Stomach (tissue), 9 donors: ENCODE data around the gene TPT1. TPM values are rescaled to one million over a fixed set of nuclear protein-coding genes. Genes with fewer than 3 reads are reported as not detected.
A peak's percentile ranks its signal among the peaks of the same experiment; 100 is the strongest.
"Not testable (repeated sequence)": the region's sequence is repeated elsewhere in the genome, so short reads cannot be mapped to it uniquely, and the experiment has no call there.

Experiments used
- DNase-seq, 2 donors: peaks; one replicate each; pipeline versions ENCODE4 v3.0.0 to v3.0.0-alpha.2; 2013 to 2019
- H3K27ac ChIP-seq, 5 donors: fragments of 200-600 bp in 4 of 5; sonication (generic) in 4 of 5; one replicate each; pipeline ENCODE4 v1.5.1; 2013 to 2019; ENCODE audit warnings: mild to moderate bottlenecking in 1 of 5, moderate library complexity in 1 of 5
- H3K27me3 ChIP-seq, 3 donors: fragments of 200-600 bp; sonication (generic); one replicate each; pipeline ENCODE4 v1.5.1; 2017 to 2019; ENCODE audit warnings: mixed run types in 1 of 3
- H3K36me3 ChIP-seq, 4 donors: fragments of 200-600 bp; sonication (generic); 1 replicate in 3 of 4; 2 replicates in 1 of 4; pipeline ENCODE4 v1.5.1; 2016 to 2019
- H3K4me1 ChIP-seq, 4 donors: fragments of 200-600 bp; sonication (generic); one replicate each; pipeline ENCODE4 v1.5.1; 2016 to 2019
- H3K4me3 ChIP-seq, 4 donors: fragments of 200-600 bp; sonication (generic) in 3 of 4; one replicate each; pipeline ENCODE4 v1.5.1; 2016 to 2019; ENCODE audit warnings: mild to moderate bottlenecking in 1 of 4
- H3K9me3 ChIP-seq, 4 donors: fragments of 200-600 bp; sonication (generic); one replicate each; pipeline ENCODE4 v1.5.1; 2016 to 2019
- CTCF ChIP-seq, 7 experiments: fragments of 450-650 bp in 4 of 7; fragments of 200-600 bp in 3 of 7; sonication (generic) in 3 of 7; IDR thresholded peaks; one replicate each; pipeline ENCODE4 v1.5.1; 2016 to 2019; ENCODE audit warnings: antibody characterized with exemption in 7 of 7, control low read depth in 2 of 7, mild to moderate bottlenecking in 1 of 7
- EP300 ChIP-seq: sonication (generic); formaldehyde crosslinking; IDR thresholded peaks from one replicate; pipeline ENCODE4 v1.6.1; 2017; ENCODE audit warnings: antibody characterized with exemption
- POLR2A ChIP-seq, 4 donors: fragments of 450-650 bp; IDR thresholded peaks; one replicate each; pipeline ENCODE4 v1.6.1; 2016; ENCODE audit warnings: antibody characterized with exemption in 4 of 4, control low read depth in 2 of 4, mild to moderate bottlenecking in 1 of 4, moderate library complexity in 1 of 4
- POLR2AphosphoS5 ChIP-seq, 3 donors: sonication (generic); formaldehyde crosslinking; IDR thresholded peaks; one replicate each; pipeline ENCODE4 v1.6.1; 2016; ENCODE audit warnings: antibody characterized with exemption in 3 of 3
- WGBS, 5 donors: extraction: QIAGEN DNeasy Blood & Tissue Kit in 3 of 5; methylation state at CpG; one replicate each; pipeline versions ENCODE4 v1.1.5 to v1.1.7; 2013 to 2018; 5-methylcytosine and 5-hydroxymethylcytosine counted together
- intact Hi-C: fragments of 100-400 bp; cut with DNase I; formaldehyde crosslinking; loops from one replicate; pipeline ENCODE4 v1.15.1; 2023; ENCODE audit warnings: low total_unique reads
- polyA plus RNA-seq, 3 donors: library from polyadenylated mRNA; stranded (reverse); fragments of 200-250 nt; gene quantifications; one replicate each; pipeline ENCODE4 v1.2.3, GENCODE V29; 2013
- total RNA-seq, 5 donors: library from RNA; depleted of rRNA; stranded (reverse); fragments of >200 nt; gene quantifications; one replicate each; pipeline versions ENCODE4 v1.1.0 to v1.2.3, GENCODE V29; 2014 to 2016
- donor health status: healthy with polysubstance abuse.
- donor health status: Bipolar disorder and iron deficiency.
- donor health status: healthy.

The TPT1 gene
- total and polyA plus RNA-seq, 8 donors: 1,648 to 11,714 (median 3,934) TPM

- H3K4me1 ChIP-seq: peaks cover 0 to 6% (median 5%) of the 10 kb centered on the region in 4 donors
- DNase-seq: no peak
- no peak overlapping the region for H3K27ac ChIP-seq
- TF ChIP-seq POLR2A (IDR thresholded peaks at IDR 0.05) (no peak), POLR2AphosphoS5 (IDR thresholded peaks at IDR 0.05) (no peak), CTCF (IDR thresholded peaks at IDR 0.05) (no peak), EP300 (no peak)
- H3K27me3 ChIP-seq: no peaks in the 10 kb centered on the region
- intact Hi-C loops: no loop called here
- H3K4me3 ChIP-seq: no peak overlapping the region
- H3K36me3 ChIP-seq: peaks cover 0 to 29% (median 22%) of the 10 kb centered on the region in 4 donors
- 85 to 91% (median 90%) methylated on average over 5 of the region's 5 CpGs for WGBS, 5 donors
- no peaks in the 10 kb centered on the region for H3K9me3 ChIP-seq
Observed at GRCh38 chr13:45385907-45386553, 45.0 kb upstream of the TPT1 start.

- H3K4me3 ChIP-seq: no peak overlapping the region
- H3K4me1 ChIP-seq: peaks cover 0 to 6% (median 5%) of the 10 kb centered on the region in 4 donors
- DNase-seq: no peak
- H3K27me3 ChIP-seq: no peaks in the 10 kb centered on the region
- H3K36me3 ChIP-seq: peaks cover 0 to 29% (median 16%) of the 10 kb centered on the region in 4 donors
- H3K27ac ChIP-seq: peak overlapping the region in 1 of 5 donors; percentile 41
- intact Hi-C loops: no loop called here
- H3K9me3 ChIP-seq: no peaks in the 10 kb centered on the region
- WGBS, 5 donors: 94 to 99% (median 97%) methylated on average over 5 of the region's 5 CpGs
- TF ChIP-seq POLR2AphosphoS5 (IDR thresholded peaks at IDR 0.05): no peak
- TF ChIP-seq EP300: no peak
- no peak for TF ChIP-seq CTCF (IDR thresholded peaks at IDR 0.05)
- no peak for TF ChIP-seq POLR2A (IDR thresholded peaks at IDR 0.05)
Observed at GRCh38 chr13:45385320-45385719, 44.3 kb upstream of the TPT1 start.

- intact Hi-C loops: no loop called here
- Histone ChIP-seq H3K27ac (peak overlapping the region in 1 of 5 donors; percentile 41), H3K4me1 (peaks cover 0 to 6% (median 5%) of the 10 kb centered on the region in 4 donors), H3K27me3 (no peaks in the 10 kb centered on the region), H3K36me3 (peaks cover 0 to 29% (median 16%) of the 10 kb centered on the region in 4 donors), H3K4me3 (no peak overlapping the region), H3K9me3 (no peaks in the 10 kb centered on the region)
- WGBS, 5 donors: 33 to 58% (median 51%) methylated on average over 4 of the region's 4 CpGs
- TF ChIP-seq POLR2AphosphoS5 (IDR thresholded peaks at IDR 0.05) (peak in 1 of 3 donors; percentile 71), POLR2A (IDR thresholded peaks at IDR 0.05) (no peak)
- no peak for DNase-seq
Observed at GRCh38 chr13:45384474-45385174, 43.6 kb upstream of the TPT1 start.

- intact Hi-C loops, DNase-seq, H3K4me3 ChIP-seq, H3K9me3 ChIP-seq, H3K27ac ChIP-seq, H3K27me3 ChIP-seq, H3K4me1 ChIP-seq: not testable (repeated sequence)
- WGBS, 5 donors: 65 to 93% (median 76%) methylated on average over 2 to 8 of the region's 8 CpGs
- H3K36me3 ChIP-seq: peaks cover 0 to 29% (median 16%) of the 10 kb centered on the region in 4 donors
Observed at GRCh38 chr13:45382739-45383138, 41.8 kb upstream of the TPT1 start.

GRCh38 chr13:45381196-45381595 lies 40.2 kb upstream of the TPT1 start:
- Histone ChIP-seq H3K36me3 (peaks cover 0 to 24% (median 12%) of the 10 kb centered on the region in 4 donors), H3K27me3 (no peaks in the 10 kb centered on the region), H3K9me3 (no peaks in the 10 kb centered on the region), H3K4me3 (no peak overlapping the region), H3K4me1 (peaks cover 0 to 6% (median 5%) of the 10 kb centered on the region in 4 donors), H3K27ac (no peak overlapping the region)
- DNase-seq: no peak
- TF ChIP-seq POLR2AphosphoS5 (IDR thresholded peaks at IDR 0.05) (no peak), CTCF (IDR thresholded peaks at IDR 0.05) (no peak), EP300 (no peak), POLR2A (IDR thresholded peaks at IDR 0.05) (no peak)
- intact Hi-C loops: no loop called here
- WGBS, 5 donors: 79 to 95% (median 87%) methylated on average over 4 to 11 of the region's 12 CpGs; no CpG with 5 or more reads in 1 of the 5 donors

- peaks cover 0 to 24% (median 10%) of the 10 kb centered on the region in 4 donors for H3K36me3 ChIP-seq
- H3K4me3 ChIP-seq, H3K4me1 ChIP-seq, H3K27me3 ChIP-seq, intact Hi-C loops, H3K9me3 ChIP-seq, H3K27ac ChIP-seq, DNase-seq: not testable (repeated sequence)
- WGBS, 5 donors: 68 to 83% (median 69%) methylated on average over 5 to 6 of the region's 8 CpGs
Observed at GRCh38 chr13:45380708-45381107, 39.7 kb upstream of the TPT1 start.

- WGBS, 5 donors: 89 to 93% (median 91%) methylated on average over 7 to 9 of the region's 10 CpGs
- peaks cover 0 to 12% (median 4%) of the 10 kb centered on the region in 4 donors for H3K36me3 ChIP-seq
- H3K4me3 ChIP-seq, H3K27ac ChIP-seq, H3K9me3 ChIP-seq, intact Hi-C loops, H3K27me3 ChIP-seq, H3K4me1 ChIP-seq, DNase-seq: not testable (repeated sequence)
Observed at GRCh38 chr13:45379516-45379915, 38.5 kb upstream of the TPT1 start.

DNA sequence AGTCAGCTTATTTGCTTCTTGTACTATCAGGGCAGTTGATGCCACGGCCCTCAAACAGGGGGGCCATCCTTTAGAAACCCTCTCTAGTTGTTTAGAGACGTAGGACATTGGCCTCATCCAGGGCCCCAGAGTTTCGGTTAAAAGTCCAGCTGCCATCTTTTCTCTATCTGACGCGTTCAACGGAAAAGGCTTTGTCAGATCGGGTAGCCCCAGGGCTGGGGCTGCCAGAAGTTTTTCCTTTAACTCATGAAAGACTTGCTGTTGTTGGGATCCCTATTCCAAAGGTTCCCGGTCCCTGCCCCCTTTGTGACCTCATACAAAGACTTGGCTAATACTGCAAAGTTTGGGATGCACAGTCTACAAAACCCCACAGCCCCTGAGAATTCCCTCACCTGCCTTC lies 37.8 kb upstream of the TPT1 start:
- H3K27ac ChIP-seq, H3K27me3 ChIP-seq, H3K4me3 ChIP-seq, H3K4me1 ChIP-seq, intact Hi-C loops, DNase-seq, H3K36me3 ChIP-seq, H3K9me3 ChIP-seq: not testable (repeated sequence)
- WGBS, 5 donors: 91 to 94% (median 91%) methylated on average over 8 of the region's 8 CpGs
